Activated T-helper 1 cell treated with anti-CD3 and anti-CD28 coated beads, Interleukin-12 subunit alpha, Interleukin-12 subunit beta, Interleukin-2, Interleukin-4 antibody, amounts not matched to agents 30 ng/mL and 10 ng/mL and 1 ng/mL, durations not matched to agents 14 hours and 24 hours and 36 hours (primary cell): Measurements from ENCODE around the gene AUTS2. TPM values are rescaled to one million over a fixed set of nuclear protein-coding genes. Genes with fewer than 3 reads are reported as not detected.

Experiments
- DNase-seq: peaks from one replicate; pipeline ENCODE4 v3.0.0; 2021; ENCODE audit warnings: low spot score
- H3K27ac Mint-ChIP-seq: one replicate; pipeline ENCODE4 v1.8.0; 2021; ENCODE audit warnings: mild to moderate bottlenecking, mixed read lengths
- H3K27me3 Mint-ChIP-seq: one replicate; pipeline ENCODE4 v1.8.0; 2022; ENCODE audit warnings: mild to moderate bottlenecking, moderate library complexity, mixed read lengths; ENCODE audit not compliant: insufficient read depth
- H3K36me3 Mint-ChIP-seq: one replicate; pipeline ENCODE4 v1.8.0; 2021; ENCODE audit warnings: low read depth, mixed read lengths
- H3K4me1 Mint-ChIP-seq: one replicate; pipeline ENCODE4 v1.8.0; 2021; ENCODE audit warnings: low read depth, mixed read lengths
- H3K4me3 Mint-ChIP-seq: one replicate; pipeline ENCODE4 v1.8.0; 2021; ENCODE audit warnings: mild to moderate bottlenecking, moderate library complexity, mixed read lengths
- H3K9me3 Mint-ChIP-seq: one replicate; pipeline ENCODE4 v1.8.0; 2021; ENCODE audit warnings: mixed read lengths
- intact Hi-C: fragments of 100-400 bp; cut with micrococcal nuclease; formaldehyde crosslinking; loops from one replicate; pipeline ENCODE4 v1.15.1; 2024
- total RNA-seq: library from RNA; stranded (reverse); gene quantifications from 2 replicates; pipeline ENCODE4 v1.2.3, GENCODE V29; 2022

Gene AUTS2
- total RNA-seq, 1 donor from 2014 or later = 2.7 TPM

DNA sequence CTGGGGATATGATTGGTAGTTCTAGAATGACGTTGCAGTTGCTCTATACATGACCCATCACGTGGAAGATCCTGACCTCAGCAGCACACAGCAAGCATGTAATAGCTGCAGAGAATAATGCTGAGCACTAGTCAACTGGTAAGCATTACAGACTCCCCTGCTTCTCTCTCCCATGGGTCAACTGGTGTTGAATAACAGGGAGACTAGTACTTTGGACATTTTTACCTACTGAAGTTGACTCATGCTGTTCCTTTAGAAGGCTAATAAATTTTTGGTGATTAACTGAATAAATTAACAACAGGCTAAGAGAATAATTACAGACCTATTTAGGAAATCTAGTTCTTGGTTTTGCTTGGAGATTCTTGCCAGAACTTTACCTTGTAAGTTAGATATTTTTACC is 234.1 kb downstream of the AUTS2 start:
- H3K36me3 Mint-ChIP-seq = no peaks in the 10 kb centered on the region
- intact Hi-C loops = no loop called here
- H3K27ac Mint-ChIP-seq = no peak overlapping the region

DNA sequence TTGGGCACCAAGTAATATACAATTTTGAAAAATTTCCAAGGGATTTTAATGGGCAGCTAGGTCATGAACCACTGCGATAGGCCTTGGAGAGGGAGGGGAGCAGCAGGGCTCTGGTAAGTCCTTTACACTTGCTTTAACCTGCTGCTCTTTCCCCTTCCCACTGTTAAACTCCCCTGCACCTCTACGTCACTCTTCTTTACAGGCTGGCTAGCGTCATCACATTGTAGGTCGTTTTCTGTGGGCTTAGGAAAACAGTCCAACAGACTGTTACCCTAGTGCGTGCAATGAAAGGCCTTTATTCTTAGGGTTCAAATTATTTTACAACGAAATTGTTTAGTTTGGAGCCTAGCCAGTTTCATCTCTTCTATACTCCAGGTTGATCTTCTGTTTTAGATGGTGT is 235.7 kb downstream of the AUTS2 start:
- Mint-ChIP-seq H3K36me3 (no peaks in the 10 kb centered on the region), H3K27me3 (no peaks in the 10 kb centered on the region), H3K4me3 (no peak overlapping the region), H3K4me1 (no peaks in the 10 kb centered on the region), H3K9me3 (no peaks in the 10 kb centered on the region), H3K27ac (no peak overlapping the region)
- DNase-seq = no peak
- intact Hi-C loops = no loop called here

More for the DNA sequence above, 234.1 kb downstream of the AUTS2 start:
- Mint-ChIP-seq H3K27me3 (no peaks in the 10 kb centered on the region), H3K4me3 (no peak overlapping the region), H3K4me1 (no peaks in the 10 kb centered on the region), H3K9me3 (no peaks in the 10 kb centered on the region)
- no peak for DNase-seq

DNA sequence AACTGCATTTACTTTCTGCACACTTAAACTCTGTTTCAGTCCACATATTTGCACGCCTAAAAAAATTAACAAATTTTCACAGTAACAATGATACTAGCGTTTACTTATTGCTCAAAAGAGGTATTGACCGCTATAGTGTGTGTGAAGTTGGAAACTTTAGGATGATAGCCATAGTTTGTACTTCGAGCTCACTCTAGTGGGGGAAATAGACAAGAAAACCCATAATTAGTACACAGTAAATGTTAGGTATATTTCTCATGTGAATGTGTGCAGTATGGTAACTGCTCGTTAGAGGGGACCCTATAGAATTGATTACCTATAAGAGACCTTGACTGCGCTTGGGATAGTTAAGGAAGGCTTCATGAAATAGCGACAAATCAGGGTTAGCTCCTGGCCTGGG is 238.4 kb downstream of the AUTS2 start:
- H3K27ac Mint-ChIP-seq = no peak overlapping the region
- H3K4me3 Mint-ChIP-seq = no peak overlapping the region
- DNase-seq = no peak
- H3K36me3 Mint-ChIP-seq = no peaks in the 10 kb centered on the region
- intact Hi-C loops = no loop called here
- H3K27me3 Mint-ChIP-seq = peaks cover 3% of the 10 kb centered on the region
- no peaks in the 10 kb centered on the region for H3K4me1 Mint-ChIP-seq
- H3K9me3 Mint-ChIP-seq = no peaks in the 10 kb centered on the region

DNA sequence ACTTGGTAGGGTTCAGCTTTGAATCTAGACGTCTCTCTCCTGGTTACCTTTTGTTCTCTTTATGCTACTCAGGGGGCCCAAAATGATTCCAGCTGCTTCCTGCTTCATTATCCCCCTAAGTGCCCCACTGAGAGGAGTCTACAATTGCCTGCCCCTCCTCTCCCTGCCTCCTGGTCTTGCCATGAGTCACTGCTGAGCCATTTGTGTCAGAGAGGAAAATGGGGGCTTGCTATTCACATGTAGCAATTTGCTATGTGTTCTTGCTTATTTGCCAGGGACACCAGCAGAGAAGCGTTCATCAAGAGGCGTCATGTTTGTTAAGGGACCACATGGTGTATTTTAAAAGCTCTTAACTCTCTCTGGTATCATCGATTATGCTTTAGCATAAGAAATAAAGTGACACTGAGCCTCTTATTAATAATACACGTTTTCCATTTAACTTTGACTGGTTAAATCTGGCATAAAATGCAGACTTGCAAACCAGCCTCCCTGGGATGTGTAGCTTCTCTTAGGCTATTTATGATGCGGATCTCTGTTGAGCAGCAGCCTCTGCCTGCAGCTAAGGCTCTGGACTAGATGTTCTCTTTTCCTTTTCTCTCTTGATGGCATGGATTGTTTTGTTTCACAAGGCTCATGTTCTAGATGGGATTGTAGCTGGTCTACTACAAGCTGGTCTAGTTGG is 239.3 kb downstream of the AUTS2 start:
- H3K36me3 Mint-ChIP-seq = no peaks in the 10 kb centered on the region
- no peak overlapping the region for H3K27ac Mint-ChIP-seq
- intact Hi-C loops = no loop called here
- peaks cover 3% of the 10 kb centered on the region for H3K27me3 Mint-ChIP-seq
- no peak for DNase-seq
- H3K9me3 Mint-ChIP-seq = no peaks in the 10 kb centered on the region
- no peaks in the 10 kb centered on the region for H3K4me1 Mint-ChIP-seq
- no peak overlapping the region for H3K4me3 Mint-ChIP-seq

DNA sequence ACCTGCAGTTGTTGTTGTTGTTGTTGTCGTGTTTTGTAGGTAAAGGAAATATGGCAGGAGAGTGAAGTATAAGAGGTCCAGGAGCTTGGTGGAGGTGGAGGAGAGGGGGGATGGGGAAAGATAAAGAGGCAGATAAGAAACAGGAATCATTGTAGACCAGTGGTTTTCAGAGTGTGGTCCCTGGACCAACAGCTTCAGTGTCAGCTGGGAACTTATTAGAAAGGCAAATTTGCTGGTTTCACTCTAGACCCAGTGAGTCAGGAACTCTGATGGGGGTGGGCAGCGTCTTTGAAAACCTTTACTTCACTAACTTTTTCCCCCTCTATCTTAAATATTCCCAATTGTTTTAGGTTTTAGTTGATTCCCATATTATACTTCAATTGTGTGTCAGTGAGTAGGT is 241.5 kb downstream of the AUTS2 start:
- no peaks in the 10 kb centered on the region for H3K4me1 Mint-ChIP-seq
- peaks cover 3% of the 10 kb centered on the region for H3K27me3 Mint-ChIP-seq
- no peak overlapping the region for H3K27ac Mint-ChIP-seq
- no peak overlapping the region for H3K4me3 Mint-ChIP-seq
- intact Hi-C loops = no loop called here
- no peaks in the 10 kb centered on the region for H3K9me3 Mint-ChIP-seq
- H3K36me3 Mint-ChIP-seq = no peaks in the 10 kb centered on the region
- DNase-seq = no peak

DNA sequence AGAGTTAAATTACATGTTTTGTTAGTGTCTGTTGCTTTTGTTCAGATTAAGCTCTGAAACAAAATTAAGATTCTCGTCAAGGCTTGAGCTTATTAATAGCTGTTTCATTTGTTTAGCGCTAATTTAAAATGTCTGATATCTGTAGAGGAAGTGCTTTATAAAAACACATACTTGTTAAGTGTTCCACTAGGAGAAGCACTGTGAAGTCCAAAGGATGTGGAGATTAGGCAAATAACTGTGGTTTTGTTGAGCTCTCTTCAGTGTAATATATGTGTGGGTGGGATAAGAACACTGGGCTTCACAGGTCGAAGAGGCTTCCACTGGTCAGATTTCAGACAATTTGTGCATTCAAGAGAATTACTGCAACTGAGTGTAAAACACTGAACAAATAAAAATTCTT is 242.0 kb downstream of the AUTS2 start:
- no peaks in the 10 kb centered on the region for H3K36me3 Mint-ChIP-seq
- intact Hi-C loops = no loop called here
- no peak overlapping the region for H3K27ac Mint-ChIP-seq
- H3K9me3 Mint-ChIP-seq = no peaks in the 10 kb centered on the region
- no peak for DNase-seq
- no peak overlapping the region for H3K4me3 Mint-ChIP-seq
- no peaks in the 10 kb centered on the region for H3K4me1 Mint-ChIP-seq
- H3K27me3 Mint-ChIP-seq = peaks cover 3% of the 10 kb centered on the region

DNA sequence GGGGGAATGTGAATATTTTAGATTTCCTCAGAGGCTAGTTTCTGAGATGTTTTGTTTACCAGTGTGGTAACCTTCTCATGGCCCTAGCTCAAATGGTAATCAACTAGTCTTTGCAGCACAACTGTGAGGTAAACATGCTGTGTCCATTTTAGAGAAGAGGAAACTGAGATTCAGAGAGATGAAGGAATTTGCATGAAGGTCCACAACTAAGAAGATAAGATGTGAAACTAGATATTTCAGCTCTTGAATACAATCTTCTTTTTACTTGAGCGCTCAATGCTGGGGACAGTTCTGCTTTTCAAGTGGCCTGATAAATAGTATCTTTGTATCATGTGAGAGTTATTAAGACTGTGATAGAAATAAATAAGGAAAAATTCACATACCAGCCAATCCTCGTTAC is 245.4 kb downstream of the AUTS2 start:
- Mint-ChIP-seq H3K27ac (no peak overlapping the region), H3K27me3 (peaks cover 3% of the 10 kb centered on the region)
- intact Hi-C loops = no loop called here

DNA sequence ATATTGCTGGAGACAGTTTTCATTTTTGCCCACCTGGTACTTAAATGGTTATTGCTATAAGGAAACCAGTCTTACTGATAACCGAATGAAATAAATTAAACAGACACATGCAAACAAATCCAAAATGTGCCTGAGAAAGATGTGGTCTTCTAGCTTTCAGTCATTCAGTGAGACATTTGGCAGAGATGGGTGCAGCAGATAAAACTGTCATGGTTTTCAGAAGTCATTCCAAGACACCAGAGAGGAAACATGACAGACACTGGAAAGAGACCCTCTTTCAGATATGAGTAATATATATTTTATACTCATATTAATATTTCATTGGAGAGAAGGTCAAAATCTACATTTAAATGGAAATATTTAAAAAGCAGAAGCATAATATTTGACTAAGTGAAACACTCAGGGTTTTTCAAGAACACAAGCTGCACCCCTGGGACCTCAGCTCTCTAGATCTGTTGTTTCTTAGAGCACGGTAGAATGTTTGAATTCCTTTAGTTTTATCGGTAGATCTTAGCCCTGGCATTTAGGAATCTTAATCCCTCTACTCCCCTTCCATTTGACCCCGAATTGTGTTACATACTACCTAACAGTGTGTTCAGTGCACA is 246.1 kb downstream of the AUTS2 start:
- intact Hi-C loops = no loop called here
- Mint-ChIP-seq H3K4me1 (no peaks in the 10 kb centered on the region), H3K27ac (no peak overlapping the region), H3K4me3 (no peak overlapping the region), H3K27me3 (peaks cover 3% of the 10 kb centered on the region), H3K9me3 (no peaks in the 10 kb centered on the region), H3K36me3 (no peaks in the 10 kb centered on the region)
- DNase-seq = no peak

More for the DNA sequence above, 245.4 kb downstream of the AUTS2 start:
- H3K4me1 Mint-ChIP-seq = no peaks in the 10 kb centered on the region
- no peaks in the 10 kb centered on the region for H3K9me3 Mint-ChIP-seq
- DNase-seq = no peak
- H3K36me3 Mint-ChIP-seq = no peaks in the 10 kb centered on the region
- H3K4me3 Mint-ChIP-seq = no peak overlapping the region

DNA sequence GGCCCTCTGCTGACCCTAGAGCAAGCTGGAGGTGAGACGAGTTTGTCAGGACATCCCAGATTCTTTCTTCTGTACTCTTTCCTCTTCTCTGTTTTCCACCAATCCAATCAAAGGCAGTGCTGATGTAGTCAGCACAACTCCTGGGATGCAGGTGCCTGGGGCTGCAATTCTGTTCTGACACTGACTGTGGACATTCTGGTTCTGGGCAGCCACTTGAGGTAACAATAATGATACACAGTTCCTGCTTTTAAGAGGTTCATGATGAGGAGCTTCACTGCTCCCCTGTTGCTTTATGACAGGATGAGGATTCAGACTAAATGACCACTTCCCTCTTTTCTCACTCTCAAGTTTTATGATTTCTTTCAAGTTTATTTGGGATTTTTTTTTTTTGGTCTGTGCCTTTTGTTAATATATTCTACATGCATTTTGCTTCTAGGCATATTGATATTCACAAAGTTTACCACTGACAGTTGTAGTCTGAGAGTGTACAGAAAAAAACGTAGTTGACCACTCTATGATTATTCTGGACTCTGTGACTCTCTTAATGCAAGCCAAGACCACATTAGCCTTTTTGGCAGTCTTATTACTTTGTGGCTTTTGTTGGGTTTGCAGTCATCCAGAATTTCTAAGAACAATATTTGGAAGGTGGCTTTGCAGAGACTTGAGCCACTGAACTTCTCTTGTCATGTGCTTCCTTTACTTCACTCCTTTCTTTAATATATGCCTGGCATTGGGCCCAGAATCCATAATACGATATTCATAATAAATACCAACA is 247.6 kb downstream of the AUTS2 start:
- Mint-ChIP-seq H3K27ac (no peak overlapping the region), H3K4me1 (no peaks in the 10 kb centered on the region), H3K9me3 (no peaks in the 10 kb centered on the region), H3K36me3 (no peaks in the 10 kb centered on the region), H3K4me3 (no peak overlapping the region), H3K27me3 (no peaks in the 10 kb centered on the region)
- no peak for DNase-seq
- intact Hi-C loops = no loop called here

DNA sequence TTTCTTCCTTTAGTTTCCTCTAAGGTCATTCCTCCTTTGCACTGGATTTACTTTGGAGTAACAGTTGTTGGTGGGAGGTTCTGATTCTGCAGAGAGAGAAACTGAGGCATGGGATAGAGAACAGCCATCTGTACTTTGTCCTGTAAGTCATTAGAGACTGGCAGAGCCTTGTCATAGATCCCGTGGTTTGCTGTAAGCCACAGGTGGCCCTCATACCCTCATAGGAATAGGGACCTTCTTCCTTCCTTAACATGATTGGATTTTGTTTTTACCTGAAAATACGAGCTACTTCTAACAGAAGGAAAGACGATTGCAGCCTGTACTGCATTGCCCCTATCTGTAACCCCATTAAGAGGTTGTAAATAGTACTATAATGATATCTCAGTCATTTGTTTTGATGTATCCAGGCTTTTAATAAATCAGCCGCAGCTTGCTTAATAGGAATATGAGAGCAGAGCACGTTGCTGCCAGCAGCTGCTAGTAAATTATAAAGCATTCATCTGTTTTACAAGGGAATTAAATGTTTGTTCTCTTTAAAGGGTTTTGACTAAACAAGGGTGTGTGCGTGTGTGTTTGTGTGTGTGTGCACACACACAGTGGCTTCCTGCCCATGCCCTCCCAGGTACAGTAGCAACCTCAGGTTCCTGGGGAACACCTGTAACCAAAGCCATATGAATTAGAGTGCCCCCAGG is 249.8 kb downstream of the AUTS2 start:
- Mint-ChIP-seq H3K27me3 (no peaks in the 10 kb centered on the region), H3K9me3 (no peaks in the 10 kb centered on the region), H3K4me1 (no peaks in the 10 kb centered on the region), H3K36me3 (no peaks in the 10 kb centered on the region), H3K4me3 (no peak overlapping the region), H3K27ac (no peak overlapping the region)
- DNase-seq = no peak
- intact Hi-C loops = no loop called here

DNA sequence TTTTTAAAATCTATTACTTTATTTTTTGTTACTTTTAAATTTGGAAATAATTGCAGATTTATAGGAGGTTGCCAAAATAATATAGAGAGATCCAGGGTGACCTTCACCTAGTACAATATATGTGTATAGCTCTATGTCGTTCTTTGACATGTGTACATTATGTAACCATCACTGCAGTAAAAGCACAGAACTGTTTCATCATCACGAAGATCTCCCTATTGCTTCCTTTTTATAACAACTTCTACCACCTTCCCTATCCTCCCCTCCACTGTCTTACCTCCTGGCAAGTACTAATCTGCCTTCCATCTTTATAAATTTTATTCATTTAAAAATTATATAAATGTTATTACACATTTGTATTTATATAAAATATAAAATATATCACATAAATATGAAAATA is 251.0 kb downstream of the AUTS2 start:
- H3K4me3 Mint-ChIP-seq = no peak overlapping the region
- no peaks in the 10 kb centered on the region for H3K9me3 Mint-ChIP-seq
- no peaks in the 10 kb centered on the region for H3K4me1 Mint-ChIP-seq
- H3K36me3 Mint-ChIP-seq = no peaks in the 10 kb centered on the region
- intact Hi-C loops = no loop called here
- no peak for DNase-seq
- no peak overlapping the region for H3K27ac Mint-ChIP-seq
- no peaks in the 10 kb centered on the region for H3K27me3 Mint-ChIP-seq

DNA sequence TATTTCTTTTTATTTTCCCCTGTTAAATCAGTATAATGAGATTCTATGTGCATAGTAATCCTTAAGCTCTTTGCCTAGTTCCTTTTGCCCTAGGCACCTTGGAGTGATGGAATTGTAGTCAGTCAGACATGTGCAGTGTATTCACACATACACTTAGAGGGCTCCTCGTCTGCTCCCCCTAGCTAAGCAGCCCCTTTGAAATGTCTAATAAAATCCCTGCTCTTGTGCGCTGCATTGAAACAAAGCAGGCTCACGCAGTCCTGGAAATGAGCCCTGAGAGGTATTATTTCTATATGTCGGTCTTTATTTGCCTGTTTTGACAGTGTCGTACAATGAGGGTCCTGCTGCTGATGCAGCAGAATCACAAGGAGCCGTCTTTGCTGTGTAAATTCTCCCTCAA is 258.7 kb downstream of the AUTS2 start:
- H3K27ac Mint-ChIP-seq = no peak overlapping the region
- DNase-seq = no peak
- H3K4me3 Mint-ChIP-seq = no peak overlapping the region
- H3K27me3 Mint-ChIP-seq = no peaks in the 10 kb centered on the region
- intact Hi-C loops = no loop called here
- no peaks in the 10 kb centered on the region for H3K9me3 Mint-ChIP-seq
- H3K4me1 Mint-ChIP-seq = no peaks in the 10 kb centered on the region
- H3K36me3 Mint-ChIP-seq = no peaks in the 10 kb centered on the region

DNA sequence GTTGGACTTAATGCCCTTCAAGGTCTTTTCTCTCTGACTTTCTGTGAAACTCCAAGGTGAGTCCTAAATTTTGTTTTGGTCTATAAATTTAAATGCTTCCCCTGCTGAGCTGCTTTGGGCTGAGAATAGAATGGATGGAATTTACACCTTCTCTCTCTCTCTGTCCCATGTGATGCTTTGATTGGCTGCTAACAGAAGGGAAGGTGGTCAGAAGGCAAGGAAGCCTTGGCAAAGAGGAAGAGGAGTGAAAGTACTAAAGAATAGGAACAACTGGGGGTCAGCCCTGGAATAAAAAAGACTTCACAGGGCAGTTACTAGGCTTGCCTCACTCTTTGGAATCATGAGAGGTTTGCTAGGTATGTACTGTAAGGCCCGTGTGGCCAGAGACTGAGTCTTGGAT is 260.2 kb downstream of the AUTS2 start:
- Mint-ChIP-seq H3K27ac (no peak overlapping the region), H3K27me3 (no peaks in the 10 kb centered on the region), H3K9me3 (no peaks in the 10 kb centered on the region), H3K4me3 (no peak overlapping the region), H3K4me1 (no peaks in the 10 kb centered on the region), H3K36me3 (no peaks in the 10 kb centered on the region)
- intact Hi-C loops = no loop called here
- DNase-seq = no peak
